GM18526 (cell line): ENCODE data around the gene ERP27.

Experiments
- POLR2A ChIP-seq: IDR thresholded peaks from 3 replicates; pipeline ENCODE4 v1.6.1; 2011; ENCODE audit not compliant: insufficient read length; ENCODE audit errors: extremely low read depth

ERP27 gene

GRCh38 chr12:14951851-14952250 lies 13.5 kb upstream of the ERP27 start:
- TF ChIP-seq POLR2A = no peak

- no peak for TF ChIP-seq POLR2A
Measured at GRCh38 chr12:14950982-14951746, 12.8 kb upstream of the ERP27 start.

- no peak for TF ChIP-seq POLR2A
Measured at GRCh38 chr12:14950421-14950820, 12.1 kb upstream of the ERP27 start.

GRCh38 chr12:14949631-14950030 lies 11.3 kb upstream of the ERP27 start:
- TF ChIP-seq POLR2A = no peak

- TF ChIP-seq POLR2A = peak; percentile 54
Measured at GRCh38 chr12:14948672-14949071, 10.3 kb upstream of the ERP27 start.

- TF ChIP-seq POLR2A = no peak
Measured at GRCh38 chr12:14946861-14947260, 8.5 kb upstream of the ERP27 start.

- no peak for TF ChIP-seq POLR2A
Measured at GRCh38 chr12:14946162-14946561, 7.8 kb upstream of the ERP27 start.

GRCh38 chr12:14942196-14942931 lies 4.0 kb upstream of the ERP27 start:
- no peak for TF ChIP-seq POLR2A

GRCh38 chr12:14941369-14941768 lies 3.0 kb upstream of the ERP27 start:
- TF ChIP-seq POLR2A = no peak

GRCh38 chr12:14937689-14938088 lies 648 bp downstream of the ERP27 start:
- no peak for TF ChIP-seq POLR2A

- no peak for TF ChIP-seq POLR2A
Measured at GRCh38 chr12:14937014-14937413, 1.3 kb downstream of the ERP27 start.

GRCh38 chr12:14936224-14936861 lies 2.0 kb downstream of the ERP27 start:
- TF ChIP-seq POLR2A = no peak

GRCh38 chr12:14935031-14935430 lies 3.3 kb downstream of the ERP27 start:
- TF ChIP-seq POLR2A = no peak

GRCh38 chr12:14934511-14934910 lies 3.8 kb downstream of the ERP27 start:
- TF ChIP-seq POLR2A = no peak

- TF ChIP-seq POLR2A = no peak
Measured at GRCh38 chr12:14931791-14932560, 6.4 kb downstream of the ERP27 start.
